Choroid plexus epithelial cell (primary cell): ENCODE results near the gene STYXL2.
A peak's percentile ranks its signal among the peaks of the same experiment; 100 is the strongest.

ENCODE experiments used
- DNase-seq: peaks from one replicate; pipeline ENCODE4 v3.0.0-alpha.2; 2010; ENCODE audit warnings: low read depth
- H3K4me3 ChIP-seq: 2 replicates; pipeline ENCODE4 v1.5.1; 2011; ENCODE audit warnings: low read depth, mild to moderate bottlenecking, control low read depth, low read length, moderate library complexity
- CTCF ChIP-seq: conservative IDR thresholded peaks from 2 replicates; pipeline ENCODE4 v1.5.1; 2011; ENCODE audit warnings: low read depth, mild to moderate bottlenecking, control low read depth, inconsistent platforms, low read length, moderate library complexity

STYXL2 gene

GRCh38 chr1:167105271-167106118 lies 11.6 kb downstream of the STYXL2 start:
- no peak for TF ChIP-seq CTCF
- peak; percentile 17 for DNase-seq
- no peak overlapping the region for H3K4me3 ChIP-seq

DNA sequence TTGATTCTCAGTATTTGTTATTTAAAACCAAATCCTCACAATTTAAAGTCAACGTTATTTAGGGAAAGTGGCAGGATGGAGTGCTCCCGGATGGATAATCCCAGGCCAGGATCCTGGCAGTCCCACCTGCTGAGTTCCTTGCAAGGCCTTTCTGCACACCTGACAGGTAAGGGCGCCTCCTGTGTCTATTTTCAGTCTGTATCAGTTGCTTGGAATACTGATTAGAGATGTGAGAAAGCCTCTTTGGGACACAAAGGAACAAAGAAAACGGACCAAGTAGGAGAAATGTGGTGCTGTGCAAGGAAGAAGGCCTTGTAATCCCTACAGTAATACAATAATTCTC lies 12.2 kb downstream of the STYXL2 start:
- no peak for DNase-seq
- no peak for TF ChIP-seq CTCF
- H3K4me3 ChIP-seq = no peak overlapping the region

- DNase-seq = peak; percentile 56
- H3K4me3 ChIP-seq = no peak overlapping the region
- no peak for TF ChIP-seq CTCF
Measured at GRCh38 chr1:167107456-167107855, 13.6 kb downstream of the STYXL2 start.

DNA sequence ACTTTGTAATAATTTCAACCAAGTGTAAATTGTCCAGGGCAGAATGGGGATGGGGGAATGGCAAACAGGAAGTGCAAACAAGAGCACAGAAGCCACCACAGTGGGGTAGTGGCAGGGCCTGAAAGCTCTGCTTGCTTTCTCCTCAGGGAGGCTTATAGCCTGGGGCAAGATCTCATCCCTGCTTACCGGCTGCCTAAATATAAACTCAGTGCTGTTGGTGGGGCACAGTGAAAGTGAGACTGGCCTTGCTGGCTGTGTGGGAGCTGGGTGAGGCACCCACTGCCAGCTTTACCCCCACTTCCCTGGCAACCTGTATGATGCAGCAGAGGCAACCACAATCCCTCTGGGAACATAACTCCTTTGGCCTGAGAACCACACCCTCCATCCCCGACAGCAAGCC lies 15.2 kb downstream of the STYXL2 start:
- H3K4me3 ChIP-seq = no peak overlapping the region
- DNase-seq = no peak
- TF ChIP-seq CTCF = no peak

- H3K4me3 ChIP-seq = no peak overlapping the region
- TF ChIP-seq CTCF = no peak
- DNase-seq = no peak
Measured at GRCh38 chr1:167110586-167110985, 16.7 kb downstream of the STYXL2 start.

DNA sequence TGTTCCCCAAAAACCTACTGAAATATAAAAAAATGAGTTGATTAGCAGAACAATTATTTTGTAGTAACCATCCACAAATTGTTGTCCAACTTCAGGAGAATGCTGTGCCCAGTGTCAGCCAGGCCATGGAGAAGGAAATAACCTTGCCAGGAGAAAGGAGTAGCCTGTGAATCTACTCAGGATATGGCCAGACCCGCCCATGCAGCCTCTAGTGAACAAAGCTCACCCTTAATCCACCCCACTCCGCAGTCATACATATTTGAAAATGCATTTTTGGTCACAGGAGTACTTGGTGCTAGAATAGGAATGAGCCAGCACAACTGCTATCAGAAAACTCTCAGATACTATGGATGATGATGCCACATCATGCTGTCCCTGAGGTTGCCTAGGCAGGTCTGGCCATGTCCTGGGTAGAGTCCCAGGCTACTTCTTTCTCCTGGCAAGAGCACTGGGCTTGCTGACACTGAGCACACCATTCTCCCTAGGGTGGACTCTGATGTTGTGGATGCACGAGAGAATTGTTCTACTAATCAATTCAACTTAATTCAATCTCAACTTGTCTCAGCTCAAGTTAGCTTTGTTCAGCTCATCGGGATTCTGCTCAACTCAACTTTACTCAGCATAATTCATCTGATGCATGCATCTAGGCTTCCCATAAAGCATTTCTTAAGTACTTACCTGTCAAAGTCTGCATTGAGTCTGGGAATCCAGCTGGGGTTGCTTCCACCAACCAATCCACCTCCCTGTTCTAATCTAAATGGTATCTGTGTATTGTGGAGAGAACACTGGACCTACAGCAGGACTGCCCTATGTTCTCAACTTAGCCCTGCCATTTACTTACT lies 18.2 kb downstream of the STYXL2 start:
- no peak overlapping the region for H3K4me3 ChIP-seq
- no peak for DNase-seq
- TF ChIP-seq CTCF = no peak
